Mesenchymal stem cell (in vitro differentiated cells and primary cell): ENCODE measurements around the gene TTLL11.
A peak's percentile ranks its signal among the peaks of the same experiment; 100 is the strongest.

Experiments used
- DNase-seq: peaks from one replicate; pipeline ENCODE4 v3.0.0-alpha.2; 2013
- H2AFZ ChIP-seq: one replicate; pipeline ENCODE4 v1.6.1; 2013; ENCODE audit warnings: low read depth, mild to moderate bottlenecking, control low read depth, inconsistent platforms, low read length, moderate library complexity
- H2AK5ac ChIP-seq: 2 replicates; pipeline ENCODE4 v1.6.1; 2013; ENCODE audit warnings: low read length, moderate library complexity, mild to moderate bottlenecking, inconsistent platforms; ENCODE audit not compliant: severe bottlenecking
- H2BK120ac ChIP-seq: one replicate; pipeline ENCODE4 v1.6.1; 2013; ENCODE audit warnings: low read depth, mild to moderate bottlenecking, inconsistent platforms, low read length, moderate library complexity
- H2BK12ac ChIP-seq, 2 experiments: one replicate each; pipeline ENCODE4 v1.6.1; 2013; ENCODE audit warnings: inconsistent platforms in 2 of 2, low read length in 2 of 2, mild to moderate bottlenecking in 2 of 2, moderate library complexity in 2 of 2, control low read depth in 1 of 2
- H2BK15ac ChIP-seq: one replicate; pipeline ENCODE4 v1.6.1; 2013; ENCODE audit warnings: mild to moderate bottlenecking, low read depth, inconsistent platforms; ENCODE audit not compliant: poor library complexity, severe bottlenecking
- H2BK5ac ChIP-seq: 2 replicates; pipeline ENCODE4 v1.6.1; 2013; ENCODE audit warnings: low read depth, mild to moderate bottlenecking, low read length, control low read depth, inconsistent platforms; ENCODE audit not compliant: poor library complexity, severe bottlenecking
- H3K14ac ChIP-seq, 2 experiments: one replicate each; pipeline ENCODE4 v1.6.1; 2013; ENCODE audit warnings: inconsistent platforms in 2 of 2, low read length in 2 of 2, control low read depth in 1 of 2, mild to moderate bottlenecking in 1 of 2, moderate library complexity in 1 of 2
- H3K18ac ChIP-seq, 2 experiments: one replicate each; pipeline ENCODE4 v1.6.1; 2013; ENCODE audit warnings: inconsistent platforms in 2 of 2, low read length in 2 of 2, control low read depth in 1 of 2, low read depth in 1 of 2, mild to moderate bottlenecking in 1 of 2
- H3K23ac ChIP-seq, 2 experiments: one replicate each; pipeline ENCODE4 v1.6.1; 2013; ENCODE audit warnings: inconsistent platforms in 2 of 2, low read length in 2 of 2, mild to moderate bottlenecking in 2 of 2, moderate library complexity in 2 of 2, control low read depth in 1 of 2
- H3K27ac ChIP-seq: 2 replicates; pipeline ENCODE4 v1.5.1; 2013; ENCODE audit warnings: mild to moderate bottlenecking, moderate library complexity, low read length, control low read depth, inconsistent platforms; ENCODE audit not compliant: poor library complexity, severe bottlenecking
- H3K27me3 ChIP-seq, 2 experiments: 2 replicates each; pipeline versions ENCODE4 v1.6.1 to v1.7.0; 2013; ENCODE audit warnings: low read length in 2 of 2, mild to moderate bottlenecking in 2 of 2, moderate library complexity in 2 of 2, control low read depth in 1 of 2, inconsistent platforms in 1 of 2; ENCODE audit not compliant: control insufficient read depth in 1 of 2, insufficient read depth in 1 of 2
- H3K36me3 ChIP-seq, 2 experiments: 2 replicates each; pipeline versions ENCODE4 v1.6.1 to v1.7.0; 2013; ENCODE audit warnings: low read length in 2 of 2, control low read depth in 1 of 2, inconsistent platforms in 1 of 2, low read depth in 1 of 2, mild to moderate bottlenecking in 1 of 2; ENCODE audit not compliant: insufficient read depth in 2 of 2, control insufficient read depth in 1 of 2
- H3K4ac ChIP-seq, 2 experiments: one replicate each; pipeline ENCODE4 v1.6.1; 2013; ENCODE audit warnings: inconsistent platforms in 2 of 2, low read length in 2 of 2, mild to moderate bottlenecking in 2 of 2, moderate library complexity in 2 of 2, control low read depth in 1 of 2, low read depth in 1 of 2
- H3K4me1 ChIP-seq: 2 replicates; pipeline ENCODE4 v1.6.1; 2013; ENCODE audit warnings: low read depth, low read length, control low read depth; ENCODE audit not compliant: control insufficient read depth, insufficient read depth
- H3K4me2 ChIP-seq: 2 replicates; pipeline ENCODE4 v1.6.1; 2013; ENCODE audit warnings: low read length, mild to moderate bottlenecking, inconsistent platforms; ENCODE audit not compliant: poor library complexity, severe bottlenecking
- H3K4me3 ChIP-seq, 2 experiments: 2 replicates each; pipeline versions ENCODE4 v1.5.1 to v1.7.0; 2013; ENCODE audit warnings: low read length in 2 of 2, mild to moderate bottlenecking in 2 of 2, control low read depth in 1 of 2, low read depth in 1 of 2; ENCODE audit not compliant: insufficient read depth in 1 of 2
- H3K79me1 ChIP-seq: replicated peaks from 2 replicates; pipeline ENCODE4 v1.6.1; 2013; ENCODE audit warnings: mild to moderate bottlenecking, control low read depth, low read length, inconsistent platforms; ENCODE audit not compliant: poor library complexity, severe bottlenecking
- H3K9ac ChIP-seq: 2 replicates; pipeline ENCODE4 v1.7.0; 2013; ENCODE audit warnings: mild to moderate bottlenecking, low read length, moderate library complexity
- H3K9me3 ChIP-seq: 2 replicates; pipeline ENCODE4 v1.7.0; 2013; ENCODE audit warnings: mild to moderate bottlenecking, low read length; ENCODE audit not compliant: control insufficient read depth
- H4K8ac ChIP-seq: one replicate; pipeline ENCODE4 v1.6.1; 2013; ENCODE audit warnings: inconsistent platforms, mild to moderate bottlenecking, low read length, moderate library complexity
- H4K91ac ChIP-seq: one replicate; pipeline ENCODE4 v1.6.1; 2013; ENCODE audit warnings: mild to moderate bottlenecking, low read length, inconsistent platforms
- WGBS: methylation state at CpG from one replicate; pipeline ENCODE4 v1.1.7; 2013; ENCODE audit warnings: mixed read lengths; 5-methylcytosine and 5-hydroxymethylcytosine counted together

Gene TTLL11

GRCh38 chr9:121909111-121909510 lies 184.0 kb downstream of the TTLL11 start:
- H3K23ac ChIP-seq: no peak overlapping the region
- no peak for DNase-seq
- no peak overlapping the region for H4K8ac ChIP-seq
- H3K4me2 ChIP-seq: no peak overlapping the region
- H2AFZ ChIP-seq: no peak overlapping the region
- H2BK5ac ChIP-seq: no peak overlapping the region
- no peaks in the 10 kb centered on the region for H3K9me3 ChIP-seq
- no peak overlapping the region for H3K9ac ChIP-seq
- H4K91ac ChIP-seq: no peak overlapping the region
- no peak overlapping the region for H3K27ac ChIP-seq
- no peak overlapping the region for H2BK15ac ChIP-seq
- H3K79me1 ChIP-seq: no peaks in the 10 kb centered on the region
- no peak overlapping the region for H3K14ac ChIP-seq
- no peak overlapping the region for H3K18ac ChIP-seq
- no peak overlapping the region for H3K4ac ChIP-seq
- no peaks in the 10 kb centered on the region for H3K36me3 ChIP-seq
- H3K4me1 ChIP-seq: no peaks in the 10 kb centered on the region
- 78% methylated on average over 5 of the region's 5 CpGs for WGBS
- no peak overlapping the region for H2AK5ac ChIP-seq
- H2BK12ac ChIP-seq: no peak overlapping the region
- H2BK120ac ChIP-seq: no peak overlapping the region
- no peaks in the 10 kb centered on the region for H3K27me3 ChIP-seq
- no peak overlapping the region for H3K4me3 ChIP-seq

- no peaks in the 10 kb centered on the region for H3K4me1 ChIP-seq
- H2BK15ac ChIP-seq: no peak overlapping the region
- no peaks in the 10 kb centered on the region for H3K27me3 ChIP-seq
- no peak overlapping the region for H3K4me3 ChIP-seq
- H3K23ac ChIP-seq: no peak overlapping the region
- no peak overlapping the region for H2BK5ac ChIP-seq
- no peaks in the 10 kb centered on the region for H3K9me3 ChIP-seq
- peak; percentile 43 for DNase-seq
- no peak overlapping the region for H3K4me2 ChIP-seq
- H3K79me1 ChIP-seq: no peaks in the 10 kb centered on the region
- peak overlapping the region; percentile 10 for H3K9ac ChIP-seq
- H2BK12ac ChIP-seq: no peak overlapping the region
- H3K36me3 ChIP-seq: no peaks in the 10 kb centered on the region
- no peak overlapping the region for H3K14ac ChIP-seq
- no peak overlapping the region for H4K91ac ChIP-seq
- no peak overlapping the region for H2BK120ac ChIP-seq
- H3K18ac ChIP-seq: no peak overlapping the region
- no peak overlapping the region for H4K8ac ChIP-seq
- H2AK5ac ChIP-seq: no peak overlapping the region
- WGBS: 100% methylated on average over 1 of the region's 1 CpG
- H2AFZ ChIP-seq: no peak overlapping the region
- H3K27ac ChIP-seq: no peak overlapping the region
- H3K4ac ChIP-seq: no peak overlapping the region
These were observed 186.8 kb downstream of the TTLL11 start for GRCh38 chr9:121906074-121906870.

- Histone ChIP-seq H2BK15ac (no peak overlapping the region), H3K4me2 (no peak overlapping the region), H3K27ac (peak overlapping the region; percentile 27), H2BK120ac (no peak overlapping the region), H4K91ac (no peak overlapping the region), H4K8ac (no peak overlapping the region), H3K4ac (no peak overlapping the region), H3K23ac (no peak overlapping the region), H3K14ac (no peak overlapping the region), H3K79me1 (no peaks in the 10 kb centered on the region), H3K18ac (no peak overlapping the region), H2BK5ac (no peak overlapping the region), H2AFZ (no peak overlapping the region), H3K4me3 (peak overlapping the region in 1 of 2 experiments; percentile 20), H3K4me1 (no peaks in the 10 kb centered on the region), H2BK12ac (no peak overlapping the region), H3K9ac (peak overlapping the region; percentile 76), H2AK5ac (no peak overlapping the region), H3K36me3 (no peaks in the 10 kb centered on the region), H3K27me3 (peaks cover 0 to 3% of the 10 kb centered on the region in 2 experiments), H3K9me3 (no peaks in the 10 kb centered on the region)
- 52% methylated on average over 7 of the region's 7 CpGs for WGBS
- peak; percentile 95 for DNase-seq
These were observed 190.5 kb downstream of the TTLL11 start for GRCh38 chr9:121902461-121903135.

- H3K23ac ChIP-seq: no peak overlapping the region
- H3K4me2 ChIP-seq: no peak overlapping the region
- H3K27me3 ChIP-seq: peaks cover 0 to 3% of the 10 kb centered on the region in 2 experiments
- no peak overlapping the region for H3K4ac ChIP-seq
- H3K14ac ChIP-seq: no peak overlapping the region
- no peak overlapping the region for H2BK120ac ChIP-seq
- no peak for DNase-seq
- 89% methylated on average over 3 of the region's 3 CpGs for WGBS
- no peak overlapping the region for H2BK15ac ChIP-seq
- H3K9ac ChIP-seq: peak overlapping the region; percentile 76
- H4K91ac ChIP-seq: no peak overlapping the region
- H2BK5ac ChIP-seq: no peak overlapping the region
- no peak overlapping the region for H2AK5ac ChIP-seq
- no peak overlapping the region for H2AFZ ChIP-seq
- H3K36me3 ChIP-seq: no peaks in the 10 kb centered on the region
- H3K9me3 ChIP-seq: no peaks in the 10 kb centered on the region
- H2BK12ac ChIP-seq: no peak overlapping the region
- H3K4me3 ChIP-seq: no peak overlapping the region
- H3K79me1 ChIP-seq: no peaks in the 10 kb centered on the region
- H3K27ac ChIP-seq: no peak overlapping the region
- no peak overlapping the region for H3K18ac ChIP-seq
- peaks cover 4% of the 10 kb centered on the region for H3K4me1 ChIP-seq
- H4K8ac ChIP-seq: no peak overlapping the region
These were observed 191.5 kb downstream of the TTLL11 start for GRCh38 chr9:121901616-121902015.
